H9 (cell line): ENCODE data around the gene PVR. TPM values are rescaled to one million over a fixed set of nuclear protein-coding genes. Genes with fewer than 3 reads are reported as not detected.

Experiments
- DNase-seq: peaks from one replicate; pipeline ENCODE4 v3.0.0-alpha.2; 2017
- H2AFZ ChIP-seq: one replicate; pipeline ENCODE4 v1.6.1; 2013; ENCODE audit warnings: mild to moderate bottlenecking, low read length, control low read depth, moderate library complexity
- H2AK5ac ChIP-seq: 2 replicates; pipeline ENCODE4 v1.6.1; 2013; ENCODE audit warnings: low read length, control low read depth, mixed read lengths; ENCODE audit not compliant: insufficient read length
- H2BK120ac ChIP-seq: one replicate; pipeline ENCODE4 v1.6.1; 2013; ENCODE audit warnings: low read depth, mild to moderate bottlenecking, low read length, control low read depth, inconsistent platforms; ENCODE audit not compliant: poor library complexity, severe bottlenecking
- H2BK12ac ChIP-seq: 2 replicates; pipeline ENCODE4 v1.6.1; 2013; ENCODE audit warnings: low read length, control low read depth, mixed read lengths, low read depth; ENCODE audit not compliant: insufficient read length
- H2BK15ac ChIP-seq: 2 replicates; pipeline ENCODE4 v1.6.1; 2013; ENCODE audit warnings: low read depth, low read length, control low read depth
- H2BK20ac ChIP-seq: one replicate; pipeline ENCODE4 v1.6.1; 2013; ENCODE audit warnings: low read depth, mild to moderate bottlenecking, low read length, control low read depth, inconsistent platforms; ENCODE audit not compliant: poor library complexity, severe bottlenecking
- H2BK5ac ChIP-seq: 2 replicates; pipeline ENCODE4 v1.6.1; 2013; ENCODE audit warnings: low read length, control low read depth, mixed read lengths; ENCODE audit not compliant: insufficient read length
- H3K14ac ChIP-seq: 2 replicates; pipeline ENCODE4 v1.6.1; 2013; ENCODE audit warnings: low read length, control low read depth; ENCODE audit not compliant: insufficient read depth
- H3K18ac ChIP-seq: 2 replicates; pipeline ENCODE4 v1.6.1; 2013; ENCODE audit warnings: low read depth, mild to moderate bottlenecking, mixed read lengths, low read length, control low read depth; ENCODE audit not compliant: insufficient read length
- H3K23ac ChIP-seq: 2 replicates; pipeline ENCODE4 v1.6.1; 2013; ENCODE audit warnings: low read length, control low read depth, mixed read lengths, low read depth; ENCODE audit not compliant: insufficient read length
- H3K23me2 ChIP-seq: 2 replicates; pipeline ENCODE4 v1.6.1; 2013; ENCODE audit warnings: low read depth, mild to moderate bottlenecking, mixed read lengths, low read length, control low read depth; ENCODE audit not compliant: insufficient read length, poor library complexity, severe bottlenecking
- H3K27ac ChIP-seq: 2 replicates; pipeline ENCODE4 v1.5.1; 2013; ENCODE audit warnings: low read length, control low read depth, mixed read lengths, low read depth; ENCODE audit not compliant: insufficient read length
- H3K27me3 ChIP-seq: 2 replicates; pipeline ENCODE4 v1.6.1; 2013; ENCODE audit warnings: low read length, control low read depth, inconsistent platforms; ENCODE audit not compliant: insufficient read depth
- H3K4ac ChIP-seq: 2 replicates; pipeline ENCODE4 v1.6.1; 2013; ENCODE audit warnings: low read depth, mild to moderate bottlenecking, control low read depth, inconsistent platforms, low read length, moderate library complexity
- H3K4me1 ChIP-seq: 2 replicates; pipeline ENCODE4 v1.6.1; 2013; ENCODE audit warnings: low read length, control low read depth, inconsistent platforms; ENCODE audit not compliant: insufficient read depth
- H3K4me2 ChIP-seq: 2 replicates; pipeline ENCODE4 v1.6.1; 2013; ENCODE audit warnings: low read length, control low read depth, mixed read lengths; ENCODE audit not compliant: insufficient read length, insufficient read depth
- H3K56ac ChIP-seq: 2 replicates; pipeline ENCODE4 v1.6.1; 2013; ENCODE audit warnings: low read depth, mild to moderate bottlenecking, mixed read lengths, low read length, control low read depth; ENCODE audit not compliant: insufficient read length
- H3K79me1 ChIP-seq: 2 replicates; pipeline ENCODE4 v1.6.1; 2013; ENCODE audit warnings: low read depth, mild to moderate bottlenecking, moderate library complexity, low read length, control low read depth, inconsistent platforms; ENCODE audit not compliant: insufficient read depth, poor library complexity, severe bottlenecking
- H3K79me2 ChIP-seq: 2 replicates; pipeline ENCODE4 v1.6.1; 2013; ENCODE audit warnings: low read length, control low read depth, inconsistent platforms; ENCODE audit not compliant: insufficient read depth
- H3K9ac ChIP-seq: 2 replicates; pipeline ENCODE4 v1.6.1; 2013; ENCODE audit warnings: low read length, control low read depth, mixed read lengths; ENCODE audit not compliant: insufficient read length; ENCODE audit errors: extremely low read depth
- H3K9me3 ChIP-seq: one replicate; pipeline ENCODE4 v1.6.1; 2013; ENCODE audit warnings: low read depth, low read length, inconsistent platforms; ENCODE audit not compliant: control insufficient read depth
- H3T11ph ChIP-seq: one replicate; pipeline ENCODE4 v1.6.1; 2013; ENCODE audit warnings: mild to moderate bottlenecking, low read length, control low read depth, inconsistent platforms
- H4K20me1 ChIP-seq: one replicate; pipeline ENCODE4 v1.6.1; 2013; ENCODE audit not compliant: control insufficient read depth, insufficient read length, insufficient read depth
- H4K5ac ChIP-seq: 2 replicates; pipeline ENCODE4 v1.6.1; 2013; ENCODE audit warnings: low read depth, mild to moderate bottlenecking, mixed read lengths, low read length, control low read depth; ENCODE audit not compliant: insufficient read length
- H4K8ac ChIP-seq: replicated peaks from 2 replicates; pipeline ENCODE4 v1.6.1; 2013; ENCODE audit warnings: low read length, control low read depth, mixed read lengths, low read depth; ENCODE audit not compliant: insufficient read length
- H4K91ac ChIP-seq: 2 replicates; pipeline ENCODE4 v1.6.1; 2013; ENCODE audit warnings: low read depth, mild to moderate bottlenecking, moderate library complexity, mixed read lengths, low read length, control low read depth; ENCODE audit not compliant: insufficient read length
- H3K27ac Mint-ChIP-seq, 3 experiments: 2 replicates in 2 of 3; 3 replicates in 1 of 3; pipeline ENCODE4 v1.8.0; 2020 to 2021; ENCODE audit warnings: mixed read lengths in 3 of 3, mild to moderate bottlenecking in 1 of 3, moderate library complexity in 1 of 3
- H3K27me3 Mint-ChIP-seq: 2 replicates; pipeline ENCODE4 v1.8.0; 2021; ENCODE audit warnings: low read depth, mild to moderate bottlenecking, moderate library complexity, mixed read lengths
- H3K36me3 Mint-ChIP-seq, 3 experiments: 2 replicates in 2 of 3; 3 replicates in 1 of 3; pipeline ENCODE4 v1.8.0; 2020 to 2021; ENCODE audit warnings: low read depth in 3 of 3, mixed read lengths in 3 of 3; ENCODE audit not compliant: insufficient read depth in 1 of 3
- H3K4me1 Mint-ChIP-seq, 2 experiments: 2 replicates each; pipeline ENCODE4 v1.8.0; 2020; ENCODE audit warnings: mixed read lengths in 2 of 2
- H3K4me3 Mint-ChIP-seq, 2 experiments: 2 replicates in 1 of 2; 3 replicates in 1 of 2; pipeline ENCODE4 v1.8.0; 2020 to 2021; ENCODE audit warnings: mild to moderate bottlenecking in 2 of 2, mixed read lengths in 2 of 2, moderate library complexity in 1 of 2
- H3K9me3 Mint-ChIP-seq, 2 experiments: 2 replicates in 1 of 2; 3 replicates in 1 of 2; pipeline ENCODE4 v1.8.0; 2020; ENCODE audit warnings: mild to moderate bottlenecking in 2 of 2, mixed read lengths in 2 of 2, moderate library complexity in 1 of 2
- CTCF ChIP-seq: fragments of 200-600 bp; sonication (generic); conservative IDR thresholded peaks from 3 replicates; pipeline ENCODE4 v1.8.0; 2021; ENCODE audit warnings: antibody characterized with exemption, mild to moderate bottlenecking
- WGBS: extraction: QIAGEN DNeasy Blood & Tissue Kit; methylation state at CpG from one replicate; pipeline ENCODE4 v1.1.7; 2013; ENCODE audit warnings: missing lambda C conversion rate, low lambda C conversion rate, mixed read lengths; ENCODE audit not compliant: insufficient read length; ENCODE audit errors: extremely low coverage; 5-methylcytosine and 5-hydroxymethylcytosine counted together
- total RNA-seq: library from RNA; stranded (reverse); gene quantifications from 2 replicates; pipeline ENCODE4 v1.2.1, GENCODE V29; 2021

Gene PVR
- total RNA-seq, 1 experiment from 2014 or later: 29.2 TPM

GRCh38 chr19:44653977-44654774 lies 10.5 kb downstream of the PVR start:
- Histone ChIP-seq H3K56ac (no peak overlapping the region), H4K8ac (no peak overlapping the region), H3K23me2 (no peaks in the 10 kb centered on the region), H3T11ph (no peak overlapping the region), H3K27ac (no peak overlapping the region), H2BK5ac (no peak overlapping the region), H3K4ac (no peak overlapping the region), H2BK20ac (no peak overlapping the region), H2BK120ac (no peak overlapping the region), H3K14ac (no peak overlapping the region), H4K5ac (no peak overlapping the region), H3K4me1 (no peaks in the 10 kb centered on the region), H3K79me1 (no peaks in the 10 kb centered on the region), H3K27me3 (no peaks in the 10 kb centered on the region), H3K79me2 (no peaks in the 10 kb centered on the region), H4K20me1 (no peaks in the 10 kb centered on the region), H3K9ac (no peak overlapping the region), H4K91ac (no peak overlapping the region), H2BK15ac (no peak overlapping the region), H3K4me2 (no peak overlapping the region), H2BK12ac (no peak overlapping the region), H3K23ac (no peak overlapping the region), H3K9me3 (no peaks in the 10 kb centered on the region), H2AFZ (no peak overlapping the region), H2AK5ac (no peak overlapping the region), H3K18ac (no peak overlapping the region)
- Mint-ChIP-seq H3K36me3 (peaks cover 42 to 84% (median 63%) of the 10 kb centered on the region in 3 experiments), H3K27me3 (no peaks in the 10 kb centered on the region), H3K9me3 (peaks cover 2 to 4% of the 10 kb centered on the region in 2 experiments; a peak in 2 of 5 replicates), H3K4me1 (peaks cover 2 to 5% of the 10 kb centered on the region in 2 experiments; a peak in 2 of 4 replicates), H3K4me3 (no peak overlapping the region), H3K27ac (no peak overlapping the region)
- peak; percentile 71 for TF ChIP-seq CTCF
- peak; percentile 78 for DNase-seq
- no CpG with 5 or more reads among the region's 16 CpGs for WGBS
